SHP77 treated with DMSO at 0.1 percent for 48 hours (cell line): ENCODE measurements around the gene SERPINA4.

Experiments used
- DNase-seq: peaks from one replicate; lab custom pipeline; 2025; lab: John Stamatoyannopoulos, UW

The SERPINA4 gene

DNA sequence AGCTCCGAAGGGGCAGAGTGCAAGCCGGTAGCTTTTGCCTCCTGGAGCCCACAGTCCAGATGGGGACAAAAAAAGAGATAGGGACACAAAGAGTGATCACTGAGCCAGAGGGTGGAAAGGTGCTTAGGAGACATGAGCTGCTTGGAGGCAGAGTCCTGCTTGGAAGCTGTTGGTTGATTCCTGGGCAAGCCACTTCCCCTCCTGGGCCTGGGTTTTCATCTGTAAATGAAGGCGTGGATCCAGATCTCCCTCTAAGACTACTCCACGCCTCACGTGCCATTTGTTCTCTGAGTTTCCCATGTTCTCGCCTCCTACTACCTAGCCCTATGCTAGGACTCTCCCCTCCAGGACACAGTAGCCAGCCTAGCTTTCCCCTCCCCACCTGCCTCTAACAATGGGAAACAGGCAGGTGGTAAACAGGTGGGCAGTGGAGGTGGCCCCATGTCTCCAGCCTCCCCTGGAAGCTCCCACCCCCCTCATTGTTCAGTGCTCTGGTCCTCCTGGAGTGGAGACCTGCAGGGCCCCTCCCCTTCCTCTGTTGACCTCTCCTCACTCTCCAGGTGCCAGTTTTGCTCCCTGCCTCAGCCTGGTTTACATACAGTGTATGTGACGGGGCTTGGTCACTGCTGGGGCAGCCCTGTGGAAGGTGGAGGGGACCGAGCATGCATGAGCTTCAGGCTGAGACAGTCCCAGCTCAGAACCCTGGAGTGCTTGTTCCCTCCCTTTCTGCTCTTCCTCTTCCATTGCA lies 54.8 kb downstream of the SERPINA4 start:
- no peak for DNase-seq

DNA sequence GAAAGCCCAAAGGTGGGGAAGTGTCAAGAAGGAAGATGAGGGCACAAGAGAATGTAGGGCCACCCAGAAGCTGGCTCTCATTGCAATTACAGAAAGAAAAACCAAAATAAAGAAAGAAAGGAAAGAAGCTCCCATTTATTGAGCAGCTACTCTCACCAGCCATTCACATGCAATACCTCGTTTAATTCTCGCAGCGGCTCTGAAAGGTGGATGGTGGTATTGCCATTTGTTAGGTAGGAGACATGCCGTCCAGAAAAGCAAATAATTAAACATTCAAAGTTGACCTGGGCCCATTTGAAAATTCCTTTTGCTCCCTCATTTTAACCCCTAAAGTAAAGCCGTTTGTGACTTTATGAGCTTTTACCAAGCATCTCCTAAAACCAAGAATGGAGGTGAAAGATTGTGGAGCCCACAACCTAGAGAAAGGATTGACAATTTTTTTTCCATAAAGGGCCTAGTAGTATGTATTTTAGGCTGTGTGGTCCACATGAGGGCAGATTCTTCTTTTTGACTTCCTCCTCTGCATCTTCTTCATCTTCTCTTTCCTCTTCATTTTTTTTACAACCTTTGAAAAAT lies 56.2 kb downstream of the SERPINA4 start:
- DNase-seq = no peak

DNA sequence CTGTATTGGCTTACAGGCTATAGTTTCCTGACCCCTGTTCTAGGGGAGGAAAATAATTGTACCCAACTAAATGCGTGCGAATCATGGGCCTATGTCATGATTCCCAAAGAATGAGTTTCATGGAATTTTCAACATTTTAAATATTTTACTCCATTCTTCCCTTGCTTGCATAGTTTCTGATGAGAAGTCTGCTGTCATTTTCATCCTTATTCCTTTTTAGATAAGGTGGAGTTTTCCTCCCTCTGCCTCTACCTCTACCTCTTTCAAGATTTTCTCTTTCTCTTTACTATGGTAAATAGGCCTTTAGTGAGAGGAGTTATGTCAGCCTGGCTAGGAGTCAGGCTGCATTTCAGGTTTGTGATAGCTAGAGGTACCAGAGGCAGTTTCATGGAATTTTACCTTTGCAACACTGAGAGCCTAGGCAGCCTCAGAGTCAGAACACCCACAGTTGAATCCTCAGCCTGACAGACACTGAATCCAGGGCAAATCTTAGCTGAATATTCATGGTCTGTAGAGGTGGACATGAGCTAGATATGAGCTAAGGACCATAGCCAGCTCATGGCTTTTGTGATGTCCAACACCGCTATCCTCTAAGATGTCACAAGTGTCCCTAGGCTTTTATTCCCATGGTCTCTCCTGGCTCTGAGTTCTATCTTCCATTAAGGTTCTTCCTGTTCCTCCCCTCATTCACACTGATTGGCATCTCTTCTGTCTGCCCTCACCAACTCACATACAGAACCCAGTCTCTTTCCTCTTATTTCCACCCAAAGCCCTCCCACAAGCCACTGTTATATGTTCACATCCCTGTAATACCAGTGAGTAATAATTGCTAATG lies 57.0 kb downstream of the SERPINA4 start:
- no peak for DNase-seq

GRCh38 chr14:94619297-94619696 lies 58.1 kb downstream of the SERPINA4 start:
- DNase-seq = no peak
